GM21619 (cell line): ENCODE results near the gene COBLL1.
"Not testable (repeated sequence)": the region's sequence is repeated elsewhere in the genome, so short reads cannot be mapped to it uniquely, and the experiment has no call there.

Source experiments
- ATAC-seq: cut with Tn5 transposase; IDR thresholded peaks from one replicate; pipeline ENCODE4 v1.9.1; 2021; ENCODE audit not compliant: unreplicated experiment

COBLL1 gene, protein sequence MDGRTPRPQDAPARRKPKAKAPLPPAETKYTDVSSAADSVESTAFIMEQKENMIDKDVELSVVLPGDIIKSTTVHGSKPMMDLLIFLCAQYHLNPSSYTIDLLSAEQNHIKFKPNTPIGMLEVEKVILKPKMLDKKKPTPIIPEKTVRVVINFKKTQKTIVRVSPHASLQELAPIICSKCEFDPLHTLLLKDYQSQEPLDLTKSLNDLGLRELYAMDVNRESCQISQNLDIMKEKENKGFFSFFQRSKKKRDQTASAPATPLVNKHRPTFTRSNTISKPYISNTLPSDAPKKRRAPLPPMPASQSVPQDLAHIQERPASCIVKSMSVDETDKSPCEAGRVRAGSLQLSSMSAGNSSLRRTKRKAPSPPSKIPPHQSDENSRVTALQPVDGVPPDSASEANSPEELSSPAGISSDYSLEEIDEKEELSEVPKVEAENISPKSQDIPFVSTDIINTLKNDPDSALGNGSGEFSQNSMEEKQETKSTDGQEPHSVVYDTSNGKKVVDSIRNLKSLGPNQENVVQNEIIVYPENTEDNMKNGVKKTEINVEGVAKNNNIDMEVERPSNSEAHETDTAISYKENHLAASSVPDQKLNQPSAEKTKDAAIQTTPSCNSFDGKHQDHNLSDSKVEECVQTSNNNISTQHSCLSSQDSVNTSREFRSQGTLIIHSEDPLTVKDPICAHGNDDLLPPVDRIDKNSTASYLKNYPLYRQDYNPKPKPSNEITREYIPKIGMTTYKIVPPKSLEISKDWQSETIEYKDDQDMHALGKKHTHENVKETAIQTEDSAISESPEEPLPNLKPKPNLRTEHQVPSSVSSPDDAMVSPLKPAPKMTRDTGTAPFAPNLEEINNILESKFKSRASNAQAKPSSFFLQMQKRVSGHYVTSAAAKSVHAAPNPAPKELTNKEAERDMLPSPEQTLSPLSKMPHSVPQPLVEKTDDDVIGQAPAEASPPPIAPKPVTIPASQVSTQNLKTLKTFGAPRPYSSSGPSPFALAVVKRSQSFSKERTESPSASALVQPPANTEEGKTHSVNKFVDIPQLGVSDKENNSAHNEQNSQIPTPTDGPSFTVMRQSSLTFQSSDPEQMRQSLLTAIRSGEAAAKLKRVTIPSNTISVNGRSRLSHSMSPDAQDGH

GRCh38 chr2:164841719-164842623 lies at the start of gene COBLL1:
Gene COBLL1, minus strand, starts transcription at chr2:164841823. Its CDS starts 627 bp downstream, at chr2:164841196.
- ATAC-seq = peak; percentile 63

- no peak for ATAC-seq
Measured at GRCh38 chr2:164890544-164890943, 48.9 kb upstream of the COBLL1 start.

GRCh38 chr2:164888592-164888991 lies 47.0 kb upstream of the COBLL1 start:
- ATAC-seq = no peak

DNA sequence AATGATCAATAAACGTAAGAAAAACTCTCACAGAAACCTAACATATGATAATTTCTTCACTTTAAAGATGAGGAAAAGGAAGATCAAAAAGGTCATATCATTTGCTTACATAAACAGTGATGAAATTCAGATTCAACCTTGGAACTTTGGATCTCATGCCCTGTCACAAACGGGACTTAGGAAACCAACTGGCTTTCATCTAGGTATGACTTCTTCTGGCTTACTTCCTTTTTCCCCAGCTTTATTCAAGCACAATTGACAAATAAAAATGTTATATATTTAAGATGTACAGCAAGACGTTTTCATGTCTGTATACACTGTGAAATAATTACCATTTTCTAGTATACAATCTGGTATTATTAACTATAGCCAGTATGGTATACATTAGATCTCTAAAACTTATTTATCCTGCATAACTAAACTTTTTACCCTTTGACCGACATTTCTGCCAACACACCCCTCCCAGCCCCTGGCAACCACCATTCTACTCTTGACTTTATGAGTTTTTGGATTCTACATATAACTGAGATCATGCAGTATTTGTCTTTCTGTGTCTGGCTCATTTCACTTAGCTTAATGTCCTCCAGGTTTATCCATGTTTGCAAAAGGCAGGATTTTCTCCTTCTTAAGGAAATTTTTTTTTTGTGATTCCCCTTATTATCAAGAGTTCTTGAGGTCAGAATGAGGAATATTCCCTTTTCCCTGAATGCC lies 46.0 kb upstream of the COBLL1 start:
- no peak for ATAC-seq

DNA sequence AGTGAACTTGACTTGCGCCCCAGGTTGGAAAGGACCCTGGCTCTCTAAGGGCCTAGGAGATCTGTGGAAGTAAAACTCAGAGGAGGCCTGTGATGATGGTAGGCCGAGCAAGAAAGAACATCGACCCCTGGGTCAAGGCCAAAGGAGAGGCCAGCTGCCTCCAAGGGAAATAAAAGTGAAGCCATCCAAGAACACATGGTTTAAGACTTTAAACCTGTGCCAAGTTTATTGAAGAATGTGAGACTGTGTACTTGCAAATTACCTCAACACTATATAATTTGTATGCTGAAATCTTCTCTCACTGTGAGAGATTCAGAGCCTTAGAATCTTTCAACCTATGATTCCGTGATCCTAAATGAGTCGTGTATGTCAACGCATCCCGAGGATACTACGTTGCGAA lies 40.7 kb upstream of the COBLL1 start:
- ATAC-seq = no peak

DNA sequence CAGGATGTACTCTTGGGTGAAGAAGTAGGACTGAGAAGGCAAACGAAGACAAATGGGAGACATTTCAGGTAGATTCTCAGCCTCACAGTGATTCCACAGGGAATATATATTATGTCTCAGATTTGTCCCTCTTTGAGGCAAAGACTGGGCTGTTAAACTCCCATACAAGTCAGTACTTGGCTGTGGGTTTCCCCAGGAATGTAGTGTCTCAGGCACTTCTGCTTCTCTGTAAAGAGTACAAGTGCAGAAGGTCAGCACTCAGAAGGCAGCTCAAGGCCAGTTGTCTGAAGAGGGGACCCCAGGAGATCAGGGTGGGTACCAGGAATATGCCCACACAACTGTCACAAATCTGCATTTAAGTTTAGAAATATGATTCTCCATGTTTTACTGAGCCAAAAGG lies 39.9 kb upstream of the COBLL1 start:
- no peak for ATAC-seq

- no peak for ATAC-seq
Measured at GRCh38 chr2:164879901-164880535, 38.4 kb upstream of the COBLL1 start.

- ATAC-seq = no peak
Measured at GRCh38 chr2:164877927-164878326, 36.3 kb upstream of the COBLL1 start.

GRCh38 chr2:164877169-164877568 lies 35.5 kb upstream of the COBLL1 start:
- no peak for ATAC-seq

- ATAC-seq = no peak
Measured at GRCh38 chr2:164875334-164876205, 33.9 kb upstream of the COBLL1 start.

DNA sequence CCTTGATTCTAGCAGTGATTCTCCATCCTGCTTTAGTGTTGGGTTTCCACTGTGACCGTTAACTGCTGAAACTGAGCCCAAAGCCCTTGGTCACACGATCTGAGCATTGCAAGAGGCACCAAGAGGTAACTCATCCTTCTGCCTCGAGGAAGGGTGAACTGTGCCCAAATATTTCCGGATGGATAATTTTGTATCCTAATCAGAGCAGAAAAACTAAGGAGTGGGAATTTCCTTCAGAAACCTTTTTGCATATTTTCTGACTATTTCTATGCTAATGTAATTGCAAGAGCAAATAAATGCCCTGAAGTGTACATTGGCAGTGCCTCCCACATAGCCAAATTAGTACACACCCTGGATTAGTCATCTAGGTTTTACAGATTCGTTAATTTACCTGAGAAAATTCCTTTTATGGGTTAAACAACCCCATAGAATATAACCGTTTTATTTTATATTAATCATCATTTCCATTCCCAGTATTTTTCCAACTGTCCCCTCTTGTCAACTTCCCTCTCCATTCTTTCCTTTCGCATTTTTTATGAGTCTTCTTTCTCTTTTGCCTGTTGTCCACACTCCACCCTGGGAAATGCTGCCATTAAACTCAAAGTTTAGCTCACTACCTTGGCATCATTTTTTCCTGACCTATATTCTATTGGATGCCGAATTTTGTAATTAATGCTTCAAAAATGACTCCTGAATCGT lies 31.7 kb upstream of the COBLL1 start:
- ATAC-seq = no peak

DNA sequence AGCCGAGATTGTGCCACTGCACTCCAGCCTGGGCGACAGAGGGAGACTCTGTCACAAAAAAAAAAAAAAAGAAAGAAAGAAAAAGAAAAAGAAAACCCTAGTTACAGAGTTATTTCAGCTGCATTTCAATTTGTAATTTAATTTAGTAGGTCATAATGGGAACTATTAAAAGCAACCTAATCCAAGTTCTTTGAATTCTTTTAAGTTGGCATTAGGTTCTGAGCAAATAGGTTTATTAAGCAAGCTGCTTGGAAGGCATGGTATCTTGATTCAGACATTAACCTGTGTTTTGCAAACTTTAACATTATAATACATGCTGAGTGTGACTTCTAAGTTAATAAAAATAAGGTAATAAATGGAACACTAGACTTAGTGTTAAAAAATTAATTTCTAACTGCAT lies 29.8 kb upstream of the COBLL1 start:
- no peak for ATAC-seq

- ATAC-seq = no peak
Measured at GRCh38 chr2:164869420-164869772, 27.8 kb upstream of the COBLL1 start.

GRCh38 chr2:164868563-164869419 lies 27.2 kb upstream of the COBLL1 start:
- ATAC-seq = no peak

GRCh38 chr2:164867779-164868397 lies 26.3 kb upstream of the COBLL1 start:
- no peak for ATAC-seq

- ATAC-seq = not testable (repeated sequence)
Measured at GRCh38 chr2:164866381-164866780, 24.8 kb upstream of the COBLL1 start.

DNA sequence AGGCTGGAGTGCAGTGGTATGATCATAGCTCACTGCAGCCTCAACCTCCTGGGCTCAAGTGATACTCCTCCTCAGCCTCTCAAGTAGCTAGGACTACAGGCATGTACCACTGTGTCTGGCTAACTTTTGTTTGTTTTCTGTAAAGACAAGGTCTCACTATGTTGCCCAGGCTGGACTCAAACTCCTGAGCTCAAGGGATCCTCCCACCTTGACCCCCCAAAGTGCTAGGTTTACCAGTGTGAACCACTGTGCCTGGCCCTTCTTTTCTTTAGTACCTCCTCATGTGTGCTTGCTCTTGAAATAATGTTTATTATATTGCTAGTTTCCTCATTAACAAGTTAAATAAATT lies 19.0 kb upstream of the COBLL1 start:
- no peak for ATAC-seq
